HG02884 (cell line): Measurements from ENCODE around the gene TSBP1.

Experiments
- ATAC-seq: cut with Tn5 transposase; IDR thresholded peaks from one replicate; pipeline ENCODE4 v1.9.1; 2021; ENCODE audit warnings: mild to moderate bottlenecking, moderate library complexity; ENCODE audit not compliant: unreplicated experiment

TSBP1 gene

GRCh38 chr6:32371803-32372202 lies at the start of gene TSBP1:
TSBP1 (minus strand) TSS chr6:32371903; CDS start chr6:32371706, 197 bp downstream.
- ATAC-seq: no peak

GRCh38 chr6:32416036-32416435 lies 44.3 kb upstream of the TSBP1 start:
- ATAC-seq: no peak

DNA sequence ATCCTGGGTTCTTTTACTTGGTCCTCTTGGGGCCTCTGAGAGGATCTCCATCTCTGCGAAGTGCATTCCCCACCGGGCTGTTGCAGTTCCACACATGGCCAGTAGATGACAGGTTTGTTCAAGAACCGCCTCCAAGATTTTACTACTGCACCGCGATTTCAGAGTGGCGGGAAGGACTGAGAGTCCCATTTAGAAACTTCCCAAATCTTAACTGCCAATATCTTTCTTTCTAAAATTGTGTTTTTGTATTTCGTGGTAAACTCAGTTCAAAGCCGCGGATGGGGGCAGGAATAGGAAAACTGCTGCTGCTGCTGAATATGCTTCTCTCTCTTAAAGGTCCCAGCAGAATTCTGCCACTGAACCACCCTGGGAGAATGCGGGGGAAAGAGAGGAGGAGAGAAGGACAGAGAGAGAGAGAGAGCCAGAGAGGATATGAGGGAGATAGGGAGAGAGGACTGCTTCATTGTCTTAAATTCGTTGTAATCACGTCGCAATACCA lies 43.9 kb upstream of the TSBP1 start:
- no peak for ATAC-seq

- ATAC-seq: no peak
These were observed 41.8 kb upstream of the TSBP1 start for GRCh38 chr6:32413427-32414047.

- ATAC-seq: no peak
These were observed 40.0 kb upstream of the TSBP1 start for GRCh38 chr6:32411566-32412327.

- no peak for ATAC-seq
These were observed 39.2 kb upstream of the TSBP1 start for GRCh38 chr6:32410906-32411305.

GRCh38 chr6:32406857-32407256 lies 35.2 kb upstream of the TSBP1 start, which contains the start of gene BTNL2:
BTNL2 (minus strand) TSS chr6:32407181; CDS start chr6:32407123, 58 bp downstream.
- no peak for ATAC-seq

GRCh38 chr6:32406197-32406596 lies 34.5 kb upstream of the TSBP1 start:
- ATAC-seq: no peak

GRCh38 chr6:32405656-32406055 lies 34.0 kb upstream of the TSBP1 start:
- no peak for ATAC-seq

GRCh38 chr6:32402812-32403211 lies 31.1 kb upstream of the TSBP1 start:
- no peak for ATAC-seq

DNA sequence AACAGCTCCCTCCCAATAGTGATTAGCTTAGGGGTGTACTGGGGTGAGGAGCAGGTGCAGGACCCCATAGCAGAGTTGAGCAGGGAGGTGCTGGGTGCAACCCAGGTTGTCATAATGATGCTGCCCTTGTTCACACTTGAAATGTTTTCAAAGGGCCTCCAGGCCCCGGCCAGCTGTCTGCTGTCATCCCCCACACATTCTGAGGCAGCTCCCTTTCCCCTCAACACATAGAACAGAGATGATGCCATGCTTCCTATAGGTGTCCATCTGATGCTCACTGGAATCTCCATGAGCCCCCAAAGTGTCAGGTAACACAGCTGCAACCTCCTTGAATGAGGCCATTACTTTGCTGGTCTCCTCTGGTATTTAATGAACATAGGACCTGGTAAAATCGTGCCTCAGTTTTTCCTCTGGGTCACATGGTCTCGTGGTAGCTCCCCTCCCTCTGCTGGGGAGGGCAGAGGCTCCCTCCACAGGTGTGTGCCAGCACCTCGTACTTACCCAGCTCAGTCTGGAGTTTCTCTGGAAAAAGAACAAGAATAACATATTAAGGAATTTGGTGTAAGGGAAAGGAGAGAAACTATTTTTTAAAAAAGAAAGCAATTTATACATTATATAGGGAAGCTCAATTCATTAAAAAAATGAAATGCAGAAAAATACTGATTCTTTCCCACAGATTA lies 29.7 kb upstream of the TSBP1 start:
- no peak for ATAC-seq

DNA sequence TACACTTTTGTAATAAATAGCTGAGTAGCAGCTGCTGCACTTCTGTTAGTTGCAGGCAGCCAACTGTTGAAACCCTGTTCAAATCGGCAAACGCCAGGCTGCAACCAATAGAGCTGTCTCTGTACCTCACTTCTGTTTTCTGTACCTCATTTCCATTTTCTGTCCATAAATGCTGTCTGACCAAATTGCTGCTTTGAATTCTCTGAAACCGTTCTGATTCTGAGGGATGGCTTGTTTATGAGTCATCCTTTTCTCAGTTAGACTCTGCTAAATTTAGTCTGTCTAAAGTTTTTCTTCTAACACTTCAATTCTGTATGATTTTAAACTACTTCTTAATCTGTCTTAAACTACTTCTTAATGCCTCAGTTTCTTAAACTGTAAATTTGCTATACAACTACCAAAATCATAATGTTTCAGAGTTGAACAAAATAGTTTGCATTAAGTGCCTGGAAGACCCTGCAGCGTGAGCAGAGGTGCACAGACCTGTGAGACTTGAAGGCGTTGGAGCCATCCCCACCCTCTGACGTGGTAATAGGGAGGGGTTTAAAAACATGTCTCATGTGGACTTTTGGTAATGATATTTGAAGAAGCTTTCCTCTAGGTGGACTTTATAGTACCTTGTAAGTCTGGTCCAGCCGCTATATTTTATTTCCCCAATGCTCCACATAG lies 25.7 kb upstream of the TSBP1 start:
- ATAC-seq: no peak

DNA sequence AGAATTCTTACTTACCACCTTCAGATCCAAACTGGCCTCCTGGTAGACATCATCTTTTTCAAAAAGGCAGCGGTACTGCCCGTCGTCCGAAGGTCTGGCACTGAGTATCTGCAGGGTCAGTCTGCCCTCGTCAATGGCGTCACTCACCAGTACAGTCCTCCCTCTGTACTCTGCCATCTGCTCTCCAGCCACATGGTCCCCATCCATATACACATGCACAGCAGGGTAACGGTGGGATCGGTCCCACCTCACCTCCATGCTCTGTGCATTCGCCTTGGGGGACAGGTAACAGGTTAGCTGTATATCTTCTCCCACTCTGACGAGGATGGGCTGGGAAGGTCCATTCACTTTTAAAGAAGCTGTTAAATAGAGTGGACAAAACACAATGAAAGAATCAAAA lies 24.3 kb upstream of the TSBP1 start:
- no peak for ATAC-seq

- no peak for ATAC-seq
These were observed 22.1 kb upstream of the TSBP1 start for GRCh38 chr6:32393665-32394420.

- no peak for ATAC-seq
These were observed 19.8 kb upstream of the TSBP1 start for GRCh38 chr6:32391505-32391904.

- ATAC-seq: no peak
These were observed 16.1 kb upstream of the TSBP1 start for GRCh38 chr6:32387589-32388340.

- ATAC-seq: no peak
These were observed 14.3 kb upstream of the TSBP1 start for GRCh38 chr6:32386040-32386439.

- no peak for ATAC-seq
These were observed 11.2 kb upstream of the TSBP1 start for GRCh38 chr6:32382757-32383420.

DNA sequence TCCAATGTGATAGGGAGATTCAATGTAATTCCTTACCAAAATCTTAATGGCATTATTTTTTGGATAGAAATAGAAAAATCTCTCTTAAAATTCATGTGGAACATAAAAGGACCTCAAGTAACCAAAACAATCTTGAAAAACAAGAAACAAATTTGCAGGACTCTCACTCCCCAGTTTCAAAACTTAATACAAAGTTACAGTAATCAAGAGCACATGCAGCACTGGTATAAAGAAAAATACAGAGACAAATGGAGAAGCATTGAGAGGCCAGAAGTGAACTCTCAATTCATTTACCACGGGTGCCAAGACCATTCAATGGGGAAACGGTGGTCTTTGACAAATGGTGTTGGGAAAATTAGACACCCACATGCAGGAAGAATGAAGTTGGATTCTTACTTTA lies 7.8 kb upstream of the TSBP1 start:
- ATAC-seq: no peak
